Eye (tissue), 1 donor: Measurements from ENCODE around the gene LBH.

Experiments used
- DNase-seq: peaks from one replicate; pipeline ENCODE4 v3.0.0-alpha.2; 2015

Gene LBH

GRCh38 chr2:30231212-30231995 lies at the start of gene LBH:
TSS of gene LBH (plus strand) at chr2:30231534. CDS start at chr2:30231739, 205 bp downstream.
- DNase-seq = peak; percentile 97

DNA sequence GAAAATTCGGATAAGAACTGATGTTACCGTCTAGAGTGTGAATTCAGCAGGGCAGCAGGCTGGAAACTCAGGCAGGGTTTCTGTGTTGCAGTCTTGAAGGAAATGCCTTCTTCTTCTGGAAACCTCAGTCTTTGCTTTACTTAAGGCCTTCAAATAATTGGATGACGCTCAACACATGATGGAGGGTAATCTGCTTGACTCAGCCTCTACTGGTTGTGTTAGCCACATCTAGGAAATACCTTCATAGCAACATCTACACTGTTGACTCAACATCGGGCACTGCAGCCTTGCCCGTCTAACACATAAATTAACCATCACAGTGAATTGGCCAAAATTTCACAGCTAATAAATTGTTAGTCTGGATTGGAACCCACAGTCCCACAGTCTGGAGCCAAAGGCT lies 47.3 kb upstream of the LBH start:
- DNase-seq = no peak

DNA sequence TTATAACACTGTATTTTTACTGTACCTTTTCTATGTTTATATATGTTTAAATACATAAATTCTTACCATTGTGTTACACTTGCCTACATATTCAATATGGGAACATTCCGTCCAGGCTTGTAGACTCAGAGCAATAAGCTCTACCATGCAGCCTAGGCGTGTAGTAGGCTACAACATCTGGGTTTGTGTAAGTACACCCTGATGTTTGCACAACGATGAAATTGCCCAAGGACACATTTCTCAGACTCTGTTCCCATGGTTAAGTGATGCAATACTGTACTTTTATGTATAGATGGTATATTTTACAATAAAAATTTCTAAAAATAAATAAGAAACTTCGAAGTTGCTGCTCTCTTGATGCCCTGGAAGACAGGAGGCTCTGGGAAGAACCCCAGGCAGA lies 46.2 kb upstream of the LBH start:
- DNase-seq = no peak

- DNase-seq = no peak
Measured at GRCh38 chr2:30188292-30188691, 43.0 kb upstream of the LBH start.

DNA sequence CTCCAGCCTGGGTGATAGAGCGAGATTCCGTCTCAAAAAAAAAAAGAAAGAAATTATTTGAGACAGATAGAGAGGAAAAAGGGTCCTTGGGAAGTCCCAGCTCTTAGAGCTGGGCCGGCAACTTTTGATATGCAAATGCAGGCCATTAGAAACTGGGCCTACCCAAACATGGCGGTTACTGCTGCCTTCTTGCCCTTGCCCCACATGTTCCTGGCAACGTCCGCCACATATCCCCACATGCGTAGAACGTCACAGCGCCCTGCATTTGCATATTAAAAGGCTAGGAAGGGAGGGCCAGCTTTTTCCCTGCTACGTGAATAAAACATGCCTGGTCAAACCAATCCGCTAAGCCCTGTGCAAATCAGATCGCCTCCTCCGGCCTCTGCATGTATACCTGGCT lies 40.7 kb upstream of the LBH start:
- no peak for DNase-seq

GRCh38 chr2:30191107-30191506 lies 40.2 kb upstream of the LBH start:
- no peak for DNase-seq

- no peak for DNase-seq
Measured at GRCh38 chr2:30191819-30192271, 39.5 kb upstream of the LBH start.

GRCh38 chr2:30192314-30192713 lies 39.0 kb upstream of the LBH start:
- DNase-seq = no peak

DNA sequence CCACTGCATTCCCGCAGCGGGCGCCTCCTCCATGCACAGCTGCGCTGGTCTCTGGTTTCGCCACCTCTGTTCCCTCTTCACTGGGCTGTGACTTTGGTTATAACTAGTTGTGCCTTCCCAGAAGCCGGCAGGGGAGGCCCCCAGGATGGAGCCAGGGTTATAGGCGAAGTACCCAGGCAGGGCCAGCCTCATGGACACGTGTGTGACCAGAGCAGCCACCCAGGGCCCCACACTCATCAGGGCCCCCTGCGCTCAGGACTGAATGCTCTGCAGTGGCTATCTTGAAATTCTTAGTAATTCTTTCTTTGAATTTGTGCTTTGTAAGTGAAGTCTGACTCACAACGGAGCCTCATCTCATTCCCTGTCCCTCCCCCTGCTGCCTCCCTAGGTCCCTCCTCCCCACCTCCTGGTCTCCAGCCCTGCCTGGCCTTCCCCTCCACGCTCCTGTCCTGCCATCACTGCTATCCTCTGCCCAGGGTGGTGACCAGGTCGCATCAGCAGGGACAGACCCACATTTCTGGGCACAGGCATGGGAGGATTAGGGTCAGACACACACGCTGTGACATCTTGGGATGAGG lies 38.1 kb upstream of the LBH start:
- DNase-seq = no peak

DNA sequence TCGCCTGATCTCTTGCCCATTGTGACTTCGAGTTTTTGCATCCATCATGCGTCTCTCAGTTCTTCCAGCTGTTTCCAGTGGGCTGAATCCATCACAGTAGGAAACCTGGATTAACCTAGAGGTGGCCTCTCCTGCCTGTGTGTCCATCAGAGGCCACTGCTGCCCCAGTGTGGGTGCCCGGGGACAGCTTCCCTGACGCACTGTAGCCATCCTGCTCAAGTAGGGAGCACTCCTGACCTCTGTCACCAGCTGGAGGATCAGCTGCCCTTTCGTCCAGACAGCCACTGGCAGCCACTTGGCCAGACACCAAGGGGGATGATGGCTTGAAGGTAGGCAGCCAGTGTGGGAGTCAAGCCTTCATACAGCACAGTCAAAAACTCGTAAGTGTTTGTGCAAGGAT lies 36.9 kb upstream of the LBH start:
- DNase-seq = no peak

GRCh38 chr2:30195016-30195415 lies 36.3 kb upstream of the LBH start:
- no peak for DNase-seq

GRCh38 chr2:30197570-30198192 lies 33.7 kb upstream of the LBH start:
- no peak for DNase-seq

GRCh38 chr2:30201990-30202389 lies 29.3 kb upstream of the LBH start:
- no peak for DNase-seq

DNA sequence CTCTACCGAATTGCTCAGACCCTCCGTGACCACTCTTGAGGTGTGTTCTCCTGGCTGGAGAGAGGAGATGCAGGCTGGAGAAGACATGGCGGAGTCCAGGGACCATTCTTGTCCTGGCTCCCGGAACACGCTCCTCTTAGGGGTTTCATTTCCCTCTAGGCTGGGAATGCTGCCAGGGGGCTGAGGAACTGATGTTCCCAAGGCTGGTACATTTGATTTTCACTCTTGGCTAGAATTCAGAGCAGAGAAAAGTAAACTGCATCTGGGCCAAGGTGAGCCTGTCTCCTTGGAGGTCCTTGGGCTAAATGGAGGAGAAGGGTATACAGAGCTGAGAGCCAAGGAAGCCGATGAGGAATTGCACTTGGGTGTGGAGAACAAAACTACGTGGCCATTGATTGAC lies 28.2 kb upstream of the LBH start:
- DNase-seq = no peak

GRCh38 chr2:30204281-30204680 lies 27.1 kb upstream of the LBH start:
- DNase-seq = no peak

DNA sequence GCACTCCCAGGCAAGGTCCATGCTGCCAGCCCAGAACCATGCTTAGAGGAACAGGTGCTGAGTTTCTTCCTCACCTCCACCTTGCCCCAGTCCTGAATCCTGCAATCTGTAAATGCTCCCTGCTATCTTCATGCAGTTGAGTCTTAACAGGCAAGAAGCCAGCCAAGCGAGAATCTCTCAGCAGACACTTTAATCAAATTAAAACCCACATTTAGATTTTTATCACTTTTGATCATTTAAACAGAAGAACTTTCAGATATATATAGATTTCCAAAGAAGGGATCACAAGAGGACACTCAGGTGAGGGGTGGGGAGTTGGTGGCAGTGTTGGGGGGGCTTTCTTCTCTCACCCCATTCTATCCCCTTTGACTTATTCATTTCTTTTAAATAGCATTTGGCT lies 25.9 kb upstream of the LBH start:
- DNase-seq = no peak

DNA sequence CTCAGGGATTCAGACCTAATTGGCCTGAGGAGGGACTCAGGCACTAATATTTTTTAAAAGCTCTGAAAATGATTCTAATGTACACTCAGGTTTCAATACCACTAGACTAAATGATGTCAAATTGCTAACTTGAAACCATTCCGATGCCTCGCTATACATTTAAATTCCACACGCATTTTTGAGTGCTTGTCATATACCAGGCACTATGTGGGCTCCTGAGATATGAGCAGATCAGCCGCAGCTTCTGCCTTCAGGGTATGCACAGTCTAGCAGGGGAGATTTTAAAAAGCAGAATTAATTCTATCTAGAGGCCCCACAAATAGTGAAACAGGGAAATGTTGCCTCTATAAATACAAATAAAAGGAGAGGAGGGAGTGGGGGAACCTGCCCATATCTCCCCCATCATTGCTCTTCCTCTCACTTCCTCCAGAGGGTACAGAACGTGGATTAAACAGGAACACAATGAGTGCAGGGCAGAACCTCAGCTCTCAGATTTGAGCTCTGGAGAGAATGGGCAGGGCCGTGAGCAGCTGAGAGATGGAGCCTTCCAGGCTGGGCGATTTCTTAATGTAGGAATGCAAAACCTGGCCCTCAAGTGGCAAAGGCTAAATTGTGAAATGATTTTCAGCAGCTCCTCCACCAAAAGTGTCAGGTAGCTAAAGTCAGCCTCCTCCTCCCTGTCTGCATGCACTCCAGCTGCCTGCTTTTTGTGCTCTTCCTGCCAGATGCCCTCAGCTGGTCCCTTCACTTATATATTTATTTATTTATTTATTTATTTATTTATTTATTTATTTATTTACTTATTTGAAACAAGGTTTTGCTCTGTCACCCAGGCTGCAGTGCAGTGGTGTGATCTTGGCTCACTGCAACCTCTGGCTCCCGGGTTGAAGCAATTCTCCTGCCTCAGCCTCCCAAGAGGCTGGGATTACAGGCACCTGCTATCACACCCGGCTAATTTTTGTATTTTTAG lies 24.6 kb upstream of the LBH start:
- no peak for DNase-seq

- DNase-seq = peak; percentile 82
Measured at GRCh38 chr2:30208453-30208852, 22.9 kb upstream of the LBH start.

DNA sequence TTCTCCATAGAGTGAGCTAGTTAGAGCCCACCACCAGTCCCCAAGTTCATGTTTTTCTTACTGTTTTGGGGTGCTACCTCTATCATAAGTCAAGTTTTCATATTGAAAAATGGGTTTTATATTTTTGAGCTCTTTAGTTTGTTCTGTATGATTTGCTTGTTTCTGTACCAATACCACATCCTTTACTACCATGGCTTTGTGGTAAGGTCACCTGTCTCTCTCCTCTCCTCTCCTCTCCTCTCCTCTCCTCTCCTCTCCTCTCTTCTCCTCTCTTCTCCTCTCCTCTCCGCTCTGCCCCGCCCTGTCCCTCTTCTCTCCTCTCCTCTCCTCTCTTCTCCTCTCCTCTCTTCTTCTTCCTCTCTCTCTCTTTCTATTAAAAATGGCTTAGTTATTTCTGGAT lies 22.1 kb upstream of the LBH start:
- DNase-seq = no peak

DNA sequence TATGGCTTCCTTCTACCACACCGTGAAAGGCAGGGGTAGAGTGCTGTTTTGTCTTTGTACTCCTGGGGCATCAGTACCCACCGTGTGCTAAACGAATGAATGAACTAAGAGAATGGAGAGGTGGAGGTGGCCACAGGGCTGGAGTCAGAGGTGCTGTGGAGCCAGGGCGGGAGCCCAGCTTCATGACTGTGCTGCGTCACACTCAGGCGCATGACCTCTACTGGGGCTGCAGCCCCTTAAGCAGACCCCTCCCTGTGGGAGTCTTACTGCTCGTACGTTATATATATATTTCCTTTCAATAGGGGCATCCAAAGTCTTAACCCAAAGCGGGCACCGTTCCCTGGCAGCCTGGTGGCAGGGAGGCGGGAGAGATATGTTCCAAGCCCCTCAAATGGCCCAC lies 18.0 kb upstream of the LBH start:
- DNase-seq = no peak

GRCh38 chr2:30213907-30214463 lies 17.3 kb upstream of the LBH start:
- no peak for DNase-seq

GRCh38 chr2:30216157-30216556 lies 15.2 kb upstream of the LBH start:
- DNase-seq = no peak
